T-helper 2 cell treated with Interferon-gamma antibody and Interleukin-4, amounts not matched to agents 5 μg/mL and 100 μg/mL, for 36 hours (primary cell): ENCODE results near the gene TBL1XR1.
"Not testable (repeated sequence)": the region's sequence is repeated elsewhere in the genome, so short reads cannot be mapped to it uniquely, and the experiment has no call there.

Experiments
- DNase-seq: peaks from one replicate; pipeline ENCODE4 v3.0.0; 2021; ENCODE audit warnings: low spot score
- H3K27ac Mint-ChIP-seq: one replicate; pipeline ENCODE4 v1.8.0; 2021; ENCODE audit warnings: mild to moderate bottlenecking, mixed read lengths
- H3K27me3 Mint-ChIP-seq: one replicate; pipeline ENCODE4 v1.8.0; 2021; ENCODE audit warnings: low read depth, mixed read lengths
- H3K36me3 Mint-ChIP-seq: one replicate; pipeline ENCODE4 v1.8.0; 2021; ENCODE audit warnings: low read depth, mixed read lengths
- H3K4me1 Mint-ChIP-seq: one replicate; pipeline ENCODE4 v1.8.0; 2021; ENCODE audit warnings: low read depth, mixed read lengths
- H3K4me3 Mint-ChIP-seq: one replicate; pipeline ENCODE4 v1.8.0; 2022; ENCODE audit warnings: mild to moderate bottlenecking, moderate library complexity, mixed read lengths
- H3K9me3 Mint-ChIP-seq: one replicate; pipeline ENCODE4 v1.8.0; 2021; ENCODE audit warnings: mixed read lengths

The TBL1XR1 gene

GRCh38 chr3:177213801-177214535, 16.7 kb upstream of the TBL1XR1 start:
- DNase-seq: no peak
- Mint-ChIP-seq H3K9me3 (no peaks in the 10 kb centered on the region), H3K27ac (no peak overlapping the region), H3K27me3 (no peaks in the 10 kb centered on the region), H3K36me3 (no peaks in the 10 kb centered on the region), H3K4me3 (no peak overlapping the region), H3K4me1 (peaks cover 9% of the 10 kb centered on the region)

- Mint-ChIP-seq H3K27me3 (no peaks in the 10 kb centered on the region), H3K36me3 (no peaks in the 10 kb centered on the region), H3K9me3 (no peaks in the 10 kb centered on the region), H3K27ac (no peak overlapping the region), H3K4me3 (no peak overlapping the region), H3K4me1 (peaks cover 9% of the 10 kb centered on the region)
- no peak for DNase-seq
Measured at GRCh38 chr3:177212756-177213155, 15.5 kb upstream of the TBL1XR1 start.

GRCh38 chr3:177212278-177212610, 15.0 kb upstream of the TBL1XR1 start:
- Mint-ChIP-seq H3K27me3 (no peaks in the 10 kb centered on the region), H3K9me3 (no peaks in the 10 kb centered on the region), H3K4me3 (no peak overlapping the region), H3K27ac (no peak overlapping the region), H3K4me1 (peaks cover 9% of the 10 kb centered on the region), H3K36me3 (no peaks in the 10 kb centered on the region)
- DNase-seq: no peak

- no peaks in the 10 kb centered on the region for H3K36me3 Mint-ChIP-seq
- DNase-seq: no peak
Measured at GRCh38 chr3:177211503-177212277, 14.4 kb upstream of the TBL1XR1 start.

GRCh38 chr3:177210744-177211502, 13.6 kb upstream of the TBL1XR1 start:
- peaks cover 15% of the 10 kb centered on the region for H3K4me1 Mint-ChIP-seq
- H3K36me3 Mint-ChIP-seq: no peaks in the 10 kb centered on the region
- H3K4me3 Mint-ChIP-seq: no peak overlapping the region
- no peaks in the 10 kb centered on the region for H3K9me3 Mint-ChIP-seq
- H3K27ac Mint-ChIP-seq: no peak overlapping the region
- no peak for DNase-seq
- no peaks in the 10 kb centered on the region for H3K27me3 Mint-ChIP-seq

More at GRCh38 chr3:177211503-177212277, 14.4 kb upstream of the TBL1XR1 start:
- Mint-ChIP-seq H3K4me3 (no peak overlapping the region), H3K9me3 (no peaks in the 10 kb centered on the region), H3K27me3 (no peaks in the 10 kb centered on the region), H3K27ac (no peak overlapping the region), H3K4me1 (peaks cover 12% of the 10 kb centered on the region)

- H3K4me1 Mint-ChIP-seq: peaks cover 15% of the 10 kb centered on the region
- H3K27ac Mint-ChIP-seq: no peak overlapping the region
- no peaks in the 10 kb centered on the region for H3K36me3 Mint-ChIP-seq
- no peaks in the 10 kb centered on the region for H3K9me3 Mint-ChIP-seq
- DNase-seq: no peak
- no peaks in the 10 kb centered on the region for H3K27me3 Mint-ChIP-seq
- H3K4me3 Mint-ChIP-seq: no peak overlapping the region
Measured at GRCh38 chr3:177209509-177209908, 12.2 kb upstream of the TBL1XR1 start.

GRCh38 chr3:177208781-177209180, 11.5 kb upstream of the TBL1XR1 start:
- Mint-ChIP-seq H3K36me3 (no peaks in the 10 kb centered on the region), H3K27ac (no peak overlapping the region), H3K27me3 (no peaks in the 10 kb centered on the region), H3K9me3 (no peaks in the 10 kb centered on the region), H3K4me1 (peaks cover 15% of the 10 kb centered on the region), H3K4me3 (no peak overlapping the region)
- DNase-seq: no peak

GRCh38 chr3:177208223-177208622, 10.9 kb upstream of the TBL1XR1 start:
- H3K9me3 Mint-ChIP-seq: no peaks in the 10 kb centered on the region
- no peak overlapping the region for H3K4me3 Mint-ChIP-seq
- peaks cover 15% of the 10 kb centered on the region for H3K4me1 Mint-ChIP-seq
- DNase-seq: no peak
- H3K27me3 Mint-ChIP-seq: no peaks in the 10 kb centered on the region
- H3K27ac Mint-ChIP-seq: no peak overlapping the region
- H3K36me3 Mint-ChIP-seq: no peaks in the 10 kb centered on the region

- no peak overlapping the region for H3K27ac Mint-ChIP-seq
- H3K27me3 Mint-ChIP-seq: no peaks in the 10 kb centered on the region
- no peaks in the 10 kb centered on the region for H3K36me3 Mint-ChIP-seq
- no peak for DNase-seq
- H3K4me3 Mint-ChIP-seq: no peak overlapping the region
- H3K4me1 Mint-ChIP-seq: peaks cover 23% of the 10 kb centered on the region
- H3K9me3 Mint-ChIP-seq: no peaks in the 10 kb centered on the region
Measured at GRCh38 chr3:177206936-177207335, 9.7 kb upstream of the TBL1XR1 start.

GRCh38 chr3:177203689-177204395, 6.6 kb upstream of the TBL1XR1 start:
- Mint-ChIP-seq H3K4me1 (peaks cover 32% of the 10 kb centered on the region), H3K9me3 (no peaks in the 10 kb centered on the region), H3K27ac (no peak overlapping the region), H3K27me3 (no peaks in the 10 kb centered on the region), H3K36me3 (no peaks in the 10 kb centered on the region), H3K4me3 (no peak overlapping the region)
- no peak for DNase-seq

GRCh38 chr3:177203016-177203415, 5.7 kb upstream of the TBL1XR1 start:
- not testable (repeated sequence) for H3K27me3 Mint-ChIP-seq
- peak overlapping the region; percentile 41 for H3K27ac Mint-ChIP-seq

GRCh38 chr3:177201700-177202397, 4.6 kb upstream of the TBL1XR1 start:
- Mint-ChIP-seq H3K27me3 (no peaks in the 10 kb centered on the region), H3K27ac (peak overlapping the region; percentile 90), H3K9me3 (no peaks in the 10 kb centered on the region), H3K4me1 (peaks cover 37% of the 10 kb centered on the region), H3K4me3 (peak overlapping the region; percentile 53), H3K36me3 (no peaks in the 10 kb centered on the region)
- DNase-seq: peak; percentile 77

More at GRCh38 chr3:177203016-177203415, 5.7 kb upstream of the TBL1XR1 start:
- not testable (repeated sequence) for H3K36me3 Mint-ChIP-seq, DNase-seq, H3K9me3 Mint-ChIP-seq
- Mint-ChIP-seq H3K4me1 (peaks cover 39% of the 10 kb centered on the region), H3K4me3 (peak overlapping the region; percentile 9)

- Mint-ChIP-seq H3K36me3 (peaks cover 15% of the 10 kb centered on the region), H3K27me3 (no peaks in the 10 kb centered on the region), H3K4me3 (peak overlapping the region; percentile 75), H3K27ac (peak overlapping the region; percentile 78), H3K4me1 (peaks cover 44% of the 10 kb centered on the region), H3K9me3 (no peaks in the 10 kb centered on the region)
- no peak for DNase-seq
Measured at GRCh38 chr3:177199206-177199760, 2.0 kb upstream of the TBL1XR1 start.
